T-cell (primary cell): Measurements from ENCODE around the gene ZNF37A. TPM values are rescaled to one million over a fixed set of nuclear protein-coding genes. Genes with fewer than 3 reads are reported as not detected.
A peak's percentile ranks its signal among the peaks of the same experiment; 100 is the strongest.

Experiments used
- ATAC-seq, 4 experiments: fragments of 200-7000 bp in 3 of 4; fragments of 150-1000 bp in 1 of 4; cut with Tn5 transposase; replicated peaks in 1 of 4; 1 replicate in 3 of 4; 2 replicates in 1 of 4; pipeline ENCODE4 v1.10.0; 2021; ENCODE audit warnings: moderate library complexity in 3 of 4, mild to moderate bottlenecking in 2 of 4, moderate number of reproducible peaks in 1 of 4
- CTCF ChIA-PET, 2 donors: fragments of 300-600 bp; sonication (Branson Sonifier 250); formaldehyde crosslinking; loops; one replicate each; lab custom pipeline; 2022; ENCODE audit warnings: antibody characterized with exemption in 2 of 2; lab: Charles Lee
- POLR2A ChIA-PET, 2 donors: fragments of 300-600 bp; sonication (Branson Sonifier 250); formaldehyde crosslinking; loops; one replicate each; lab custom pipeline; 2022; ENCODE audit warnings: antibody characterized with exemption in 2 of 2; lab: Charles Lee
- DNase-seq, 35 experiments: peaks; one replicate each; pipeline versions ENCODE4 v3.0.0 to v3.0.0-alpha.2; 2013 to 2023
- H3K27ac ChIP-seq: one replicate; pipeline ENCODE4 v1.5.1; 2013; ENCODE audit warnings: low read length
- H3K27me3 ChIP-seq, 2 experiments: replicated peaks in 1 of 2; 1 replicate in 1 of 2; 2 replicates in 1 of 2; pipeline versions ENCODE4 v1.6.1 to v1.7.0; 2013; ENCODE audit warnings: low read length in 1 of 2, mixed read lengths in 1 of 2; ENCODE audit not compliant: control insufficient read depth in 2 of 2, insufficient read depth in 2 of 2; ENCODE audit errors: extremely low read depth in 1 of 2
- H3K36me3 ChIP-seq, 2 donors: 1 replicate in 1 of 2; 2 replicates in 1 of 2; pipeline versions ENCODE4 v1.6.1 to v1.7.0; 2013; ENCODE audit warnings: low read length in 1 of 2; ENCODE audit not compliant: control insufficient read depth in 2 of 2, insufficient read depth in 1 of 2; ENCODE audit errors: extremely low read depth in 1 of 2
- H3K4me1 ChIP-seq, 2 experiments: 1 replicate in 1 of 2; 2 replicates in 1 of 2; pipeline versions ENCODE4 v1.6.1 to v1.7.0; 2013; ENCODE audit warnings: low read length in 2 of 2, mixed read lengths in 1 of 2; ENCODE audit not compliant: insufficient read depth in 2 of 2, control insufficient read depth in 1 of 2; ENCODE audit errors: extremely low read depth in 1 of 2
- H3K4me3 ChIP-seq, 2 donors: 1 replicate in 1 of 2; 2 replicates in 1 of 2; pipeline versions ENCODE4 v1.5.1 to v1.7.0; 2013; ENCODE audit warnings: mild to moderate bottlenecking in 2 of 2, low read length in 1 of 2, moderate library complexity in 1 of 2; ENCODE audit not compliant: control insufficient read depth in 1 of 2; ENCODE audit errors: extremely low read depth in 1 of 2
- H3K9me3 ChIP-seq: 2 replicates; pipeline ENCODE4 v1.7.0; 2013
- H3K27ac Mint-ChIP-seq, 2 donors: one replicate each; pipeline ENCODE4 v1.8.0; 2020 to 2021; ENCODE audit warnings: mild to moderate bottlenecking in 2 of 2, mixed read lengths in 2 of 2
- H3K27me3 Mint-ChIP-seq, 2 donors: one replicate each; pipeline ENCODE4 v1.8.0; 2021 to 2022; ENCODE audit warnings: mixed read lengths in 2 of 2
- H3K36me3 Mint-ChIP-seq: one replicate; pipeline ENCODE4 v1.8.0; 2021; ENCODE audit warnings: mixed read lengths
- H3K4me1 Mint-ChIP-seq, 3 donors: one replicate each; pipeline ENCODE4 v1.8.0; 2020 to 2022; ENCODE audit warnings: mixed read lengths in 3 of 3, mild to moderate bottlenecking in 1 of 3
- H3K4me3 Mint-ChIP-seq, 3 donors: one replicate each; pipeline ENCODE4 v1.8.0; 2020 to 2022; ENCODE audit warnings: mild to moderate bottlenecking in 3 of 3, mixed read lengths in 3 of 3, moderate library complexity in 3 of 3
- H3K9me3 Mint-ChIP-seq, 3 donors: one replicate each; pipeline ENCODE4 v1.8.0; 2020 to 2022; ENCODE audit warnings: mixed read lengths in 3 of 3
- WGBS: methylation state at CpG from one replicate; pipeline ENCODE4 v1.1.5; 2013; ENCODE audit warnings: missing lambda C conversion rate; ENCODE audit not compliant: insufficient coverage; 5-methylcytosine and 5-hydroxymethylcytosine counted together
- total RNA-seq, 35 experiments: library from RNA in 6 of 35; stranded (reverse) in 6 of 35; fragments of 120-200 nt in 1 of 35; gene quantifications; one replicate each; pipeline versions ENCODE4 v1.2.1 to v1.2.4 and lab custom pipeline; 2013 to 2026

ZNF37A gene
- total RNA-seq, 5 donors from 2014 or later (not counting 1 experiment from before 2014, with no cell fraction given) = 15.9 to 23.8 (median 22.6) TPM

DNA sequence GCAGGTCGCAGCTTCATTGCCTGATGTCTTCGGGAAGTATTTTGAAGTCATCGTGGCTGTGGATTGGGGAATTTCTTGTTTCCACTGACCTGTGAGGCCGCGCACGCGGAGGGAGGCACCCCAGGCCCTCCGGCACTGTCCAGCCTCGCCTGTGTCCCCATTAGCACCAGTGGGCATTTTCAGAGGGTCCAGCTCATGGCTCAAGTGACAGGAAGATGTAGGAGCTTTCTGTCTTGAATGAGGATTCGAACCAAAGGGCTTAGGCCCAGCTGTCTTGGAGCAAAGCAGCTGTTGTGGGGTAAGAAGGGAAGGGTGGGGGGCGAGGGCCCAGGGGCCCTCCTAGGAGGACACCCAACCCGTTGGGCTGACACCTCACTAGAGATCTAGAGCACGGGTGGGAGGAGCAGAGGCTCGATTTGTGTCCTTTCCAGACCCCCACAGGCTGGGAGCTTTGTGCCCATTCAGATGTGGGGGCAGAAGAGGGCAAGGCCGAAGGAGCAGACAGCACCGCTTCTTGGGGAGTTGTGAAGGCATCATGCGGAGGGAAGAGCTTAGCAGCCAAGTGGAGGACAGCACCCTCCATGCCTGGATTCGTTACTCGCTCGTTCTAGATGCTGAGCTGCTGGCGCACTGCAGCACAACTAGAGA lies 914 bp downstream of the ZNF37A start:
- peak overlapping the region; percentile 85 to 88 for H3K4me3 ChIP-seq
- 59% methylated on average over 19 of the region's 21 CpGs for WGBS
- H3K27ac ChIP-seq = peak overlapping the region; percentile 87
- POLR2A ChIA-PET = interaction anchor here in 1 of 2 donors (3.0 kb wide), 1 partner anchor 85 kb away, joined by 9 read pairs; the partner anchor contains the start of gene ZNF33A
- no peak for DNase-seq
- peaks cover 4 to 24% of the 10 kb centered on the region in 2 experiments for H3K4me1 ChIP-seq
- H3K27ac Mint-ChIP-seq = peak overlapping the region; percentile 84 to 94
- H3K36me3 Mint-ChIP-seq = peaks cover 47% of the 10 kb centered on the region
- no peaks in the 10 kb centered on the region for H3K9me3 ChIP-seq
- no peak for ATAC-seq
- no peaks in the 10 kb centered on the region for H3K27me3 Mint-ChIP-seq
- H3K27me3 ChIP-seq = no peaks in the 10 kb centered on the region
- H3K4me3 Mint-ChIP-seq = peak overlapping the region; percentile 83 to 92 (median 90)
- CTCF ChIA-PET = interaction anchor here (1.1 to 1.2 kb wide), 2 partner anchors 118 to 120 kb away, joined by 3 to 4 read pairs; partner anchors contain the start of gene ZNF25 (in 1 of the 2)
- H3K36me3 ChIP-seq = peaks cover 4 to 17% of the 10 kb centered on the region in 2 donors
- H3K9me3 Mint-ChIP-seq = peaks cover 5 to 16% (median 12%) of the 10 kb centered on the region in 3 donors
- peaks cover 34 to 39% (median 35%) of the 10 kb centered on the region in 3 donors for H3K4me1 Mint-ChIP-seq

DNA sequence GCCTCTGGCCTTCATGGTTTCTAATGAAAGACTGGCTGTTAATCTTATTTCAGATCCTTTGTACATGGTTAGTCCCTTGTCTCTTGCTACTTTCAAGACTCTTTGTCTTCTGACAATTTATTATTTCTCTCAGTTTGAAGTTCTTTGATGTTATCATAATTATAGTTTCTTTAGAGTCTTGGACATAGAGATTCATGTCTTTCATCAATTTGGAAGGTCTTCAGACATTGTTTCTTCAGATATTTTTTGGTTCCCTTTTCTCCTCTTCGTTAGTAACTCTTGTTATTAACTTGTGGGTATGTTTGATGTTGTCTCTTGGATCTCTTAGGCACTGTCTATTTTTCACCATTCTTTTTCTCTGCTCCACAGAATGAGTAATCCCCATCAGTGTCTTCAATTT lies 8.7 kb downstream of the ZNF37A start:
- Histone ChIP-seq H3K36me3 (peaks cover 2 to 31% of the 10 kb centered on the region in 2 donors), H3K27me3 (no peaks in the 10 kb centered on the region), H3K27ac (no peak overlapping the region), H3K4me1 (no peaks in the 10 kb centered on the region), H3K4me3 (no peak overlapping the region), H3K9me3 (peaks cover 7% of the 10 kb centered on the region)
- no peak overlapping the region for H3K27ac Mint-ChIP-seq
- H3K4me1 Mint-ChIP-seq = peaks cover 4 to 10% (median 6%) of the 10 kb centered on the region in 3 donors
- no peak for ATAC-seq
- ChIA-PET CTCF (no interaction called here), POLR2A (interaction anchor here in 1 of 2 donors (0.6 kb wide), 1 partner anchor 448 kb away, joined by 4 read pairs; no protein-coding TSS in a partner anchor)
- no peaks in the 10 kb centered on the region for H3K27me3 Mint-ChIP-seq
- peaks cover 20 to 65% (median 60%) of the 10 kb centered on the region in 3 donors for H3K9me3 Mint-ChIP-seq
- no peak overlapping the region for H3K4me3 Mint-ChIP-seq
- peaks cover 93% of the 10 kb centered on the region for H3K36me3 Mint-ChIP-seq
- no CpG with 5 or more reads among the region's 1 CpG for whole genome bisulfite sequencing
- DNase-seq = no peak

DNA sequence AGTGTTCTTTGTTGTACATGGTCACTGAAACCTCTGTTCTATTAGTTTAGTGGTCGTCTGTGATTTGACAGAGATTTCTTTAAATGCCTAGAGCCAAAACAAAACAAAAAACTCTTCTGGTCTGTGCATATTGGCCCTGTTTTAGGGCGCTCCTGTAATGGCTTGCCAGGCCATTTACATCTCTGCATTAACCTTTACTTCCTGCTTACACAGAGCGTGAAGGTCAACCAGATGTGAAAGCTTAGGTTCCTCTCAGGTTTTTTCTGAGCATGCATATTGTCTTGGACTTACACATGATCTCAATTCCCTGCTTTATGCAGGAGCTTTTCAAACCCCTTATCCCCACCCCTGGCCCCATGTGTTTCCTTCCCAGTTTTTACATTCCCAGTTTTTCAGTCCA lies 9.6 kb downstream of the ZNF37A start:
- Mint-ChIP-seq H3K27ac (no peak overlapping the region), H3K9me3 (peaks cover 24 to 68% (median 63%) of the 10 kb centered on the region in 3 donors), H3K4me1 (peaks cover 0 to 3% (median 0%) of the 10 kb centered on the region in 3 donors), H3K36me3 (peaks cover 89% of the 10 kb centered on the region), H3K4me3 (no peak overlapping the region), H3K27me3 (no peaks in the 10 kb centered on the region)
- DNase-seq = no peak
- Histone ChIP-seq H3K4me3 (no peak overlapping the region), H3K9me3 (peaks cover 7% of the 10 kb centered on the region), H3K4me1 (no peaks in the 10 kb centered on the region), H3K27me3 (no peaks in the 10 kb centered on the region), H3K36me3 (peaks cover 2 to 28% of the 10 kb centered on the region in 2 donors), H3K27ac (no peak overlapping the region)
- 100% methylated on average over 2 of the region's 3 CpGs for WGBS
- no peak for ATAC-seq
- CTCF ChIA-PET = no interaction called here
- POLR2A ChIA-PET = interaction anchor here in 1 of 2 donors (0.6 kb wide), 1 partner anchor 54 kb away, joined by 10 read pairs; no protein-coding TSS in a partner anchor

DNA sequence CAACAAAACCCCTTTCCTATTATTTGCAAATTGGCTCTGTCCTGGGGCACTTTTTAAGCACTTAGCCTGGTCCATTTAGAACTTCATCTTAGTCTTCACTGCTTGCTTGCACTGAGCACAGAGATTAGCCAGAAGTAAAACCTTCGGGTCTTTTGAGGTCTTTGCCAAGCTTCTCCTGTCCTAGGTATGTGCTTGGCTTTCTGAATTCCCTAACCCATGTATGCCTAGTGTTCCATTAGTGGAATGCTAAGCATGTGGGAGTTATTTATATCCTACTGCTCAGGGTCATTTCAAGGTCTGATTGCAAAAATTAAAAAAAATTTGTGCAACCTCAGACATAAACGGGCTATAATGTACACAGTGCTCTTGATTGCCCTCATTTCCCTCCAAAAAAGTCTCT lies 18.0 kb downstream of the ZNF37A start:
- ATAC-seq (no peak), DNase-seq (no peak)
- no peak overlapping the region for H3K4me3 Mint-ChIP-seq
- Histone ChIP-seq H3K4me3 (no peak overlapping the region), H3K36me3 (peaks cover 17 to 27% of the 10 kb centered on the region in 2 donors), H3K27me3 (no peaks in the 10 kb centered on the region), H3K27ac (no peak overlapping the region), H3K4me1 (no peaks in the 10 kb centered on the region), H3K9me3 (peaks cover 15% of the 10 kb centered on the region)
- H3K36me3 Mint-ChIP-seq = peaks cover 70% of the 10 kb centered on the region
- WGBS = no CpG with 5 or more reads among the region's 2 CpGs
- no peaks in the 10 kb centered on the region for H3K27me3 Mint-ChIP-seq
- no peak overlapping the region for H3K27ac Mint-ChIP-seq
- H3K4me1 Mint-ChIP-seq = no peaks in the 10 kb centered on the region
- peaks cover 31 to 76% (median 58%) of the 10 kb centered on the region in 3 donors for H3K9me3 Mint-ChIP-seq
- ChIA-PET POLR2A (no interaction called here), CTCF (no interaction called here)

DNA sequence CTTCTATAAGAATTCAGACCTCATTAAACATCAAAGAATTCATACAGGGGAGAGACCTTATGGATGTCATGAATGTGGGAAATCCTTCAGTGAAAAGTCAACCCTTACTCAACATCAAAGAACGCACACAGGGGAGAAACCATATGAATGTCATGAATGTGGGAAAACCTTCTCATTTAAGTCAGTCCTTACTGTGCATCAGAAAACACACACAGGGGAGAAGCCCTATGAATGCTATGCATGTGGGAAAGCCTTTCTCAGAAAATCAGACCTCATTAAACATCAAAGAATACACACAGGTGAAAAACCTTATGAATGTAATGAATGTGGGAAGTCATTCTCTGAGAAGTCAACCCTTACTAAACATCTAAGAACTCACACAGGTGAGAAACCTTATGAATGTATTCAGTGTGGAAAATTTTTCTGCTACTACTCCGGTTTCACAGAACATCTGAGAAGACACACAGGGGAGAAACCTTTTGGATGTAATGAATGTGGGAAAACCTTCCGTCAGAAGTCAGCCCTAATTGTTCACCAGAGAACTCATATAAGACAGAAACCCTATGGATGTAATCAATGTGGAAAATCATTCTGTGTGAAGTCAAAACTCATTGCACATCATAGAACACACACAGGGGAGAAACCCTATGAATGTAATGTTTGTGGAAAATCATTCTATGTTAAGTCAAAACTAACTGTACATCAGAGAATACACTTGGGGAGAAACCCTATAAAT lies 24.1 kb downstream of the ZNF37A start:
- no CpG with 5 or more reads among the region's 3 CpGs for WGBS
- no peaks in the 10 kb centered on the region for H3K27me3 ChIP-seq
- peaks cover 40% of the 10 kb centered on the region for H3K9me3 ChIP-seq
- ATAC-seq = no peak
- Mint-ChIP-seq H3K27me3 (no peaks in the 10 kb centered on the region), H3K36me3 (peaks cover 60% of the 10 kb centered on the region), H3K27ac (no peak overlapping the region), H3K9me3 (peaks cover 18 to 81% (median 53%) of the 10 kb centered on the region in 3 donors), H3K4me3 (no peak overlapping the region), H3K4me1 (no peaks in the 10 kb centered on the region)
- H3K36me3 ChIP-seq = peaks cover 17 to 31% of the 10 kb centered on the region in 2 donors
- H3K27ac ChIP-seq = no peak overlapping the region
- no peak overlapping the region for H3K4me3 ChIP-seq
- no peaks in the 10 kb centered on the region for H3K4me1 ChIP-seq
- ChIA-PET POLR2A (no interaction called here), CTCF (no interaction called here)
- DNase-seq = no peak

DNA sequence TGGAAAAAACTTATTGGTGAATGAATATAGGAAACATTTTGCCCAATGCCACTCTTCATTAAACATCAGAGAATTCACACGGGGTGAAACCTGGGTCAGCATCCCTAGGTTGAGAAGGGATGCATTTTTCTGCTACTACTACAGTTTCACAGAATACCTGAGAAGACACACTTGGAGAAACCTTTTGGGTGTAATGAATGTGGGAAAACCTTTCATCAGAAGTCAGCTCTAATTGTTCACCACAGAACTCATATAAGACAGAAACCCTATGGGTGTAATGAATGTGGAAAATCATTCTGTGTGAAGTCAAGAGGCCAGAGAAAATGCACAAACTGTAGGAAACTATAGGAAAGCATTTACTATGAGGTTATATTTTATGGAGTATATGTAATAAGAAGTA lies 24.9 kb downstream of the ZNF37A start:
- Mint-ChIP-seq H3K27ac (no peak overlapping the region), H3K4me3 (no peak overlapping the region), H3K9me3 (peaks cover 19 to 83% (median 53%) of the 10 kb centered on the region in 3 donors), H3K4me1 (no peaks in the 10 kb centered on the region), H3K36me3 (peaks cover 58% of the 10 kb centered on the region), H3K27me3 (no peaks in the 10 kb centered on the region)
- Histone ChIP-seq H3K9me3 (peaks cover 40% of the 10 kb centered on the region), H3K27ac (no peak overlapping the region), H3K36me3 (peaks cover 17 to 29% of the 10 kb centered on the region in 2 donors), H3K4me1 (no peaks in the 10 kb centered on the region), H3K4me3 (no peak overlapping the region), H3K27me3 (no peaks in the 10 kb centered on the region)
- ATAC-seq = no peak
- DNase-seq = no peak
- WGBS = no CpG with 5 or more reads among the region's 1 CpG
- ChIA-PET POLR2A (no interaction called here), CTCF (no interaction called here)
